HG02610 (cell line): ENCODE measurements around the gene CAMK2N1.
"Not testable (repeated sequence)": the region's sequence is repeated elsewhere in the genome, so short reads cannot be mapped to it uniquely, and the experiment has no call there.

Experiments used
- ATAC-seq: cut with Tn5 transposase; IDR thresholded peaks from one replicate; pipeline ENCODE4 v1.9.1; 2021; ENCODE audit warnings: mild to moderate bottlenecking, moderate library complexity; ENCODE audit not compliant: unreplicated experiment

Gene CAMK2N1

DNA sequence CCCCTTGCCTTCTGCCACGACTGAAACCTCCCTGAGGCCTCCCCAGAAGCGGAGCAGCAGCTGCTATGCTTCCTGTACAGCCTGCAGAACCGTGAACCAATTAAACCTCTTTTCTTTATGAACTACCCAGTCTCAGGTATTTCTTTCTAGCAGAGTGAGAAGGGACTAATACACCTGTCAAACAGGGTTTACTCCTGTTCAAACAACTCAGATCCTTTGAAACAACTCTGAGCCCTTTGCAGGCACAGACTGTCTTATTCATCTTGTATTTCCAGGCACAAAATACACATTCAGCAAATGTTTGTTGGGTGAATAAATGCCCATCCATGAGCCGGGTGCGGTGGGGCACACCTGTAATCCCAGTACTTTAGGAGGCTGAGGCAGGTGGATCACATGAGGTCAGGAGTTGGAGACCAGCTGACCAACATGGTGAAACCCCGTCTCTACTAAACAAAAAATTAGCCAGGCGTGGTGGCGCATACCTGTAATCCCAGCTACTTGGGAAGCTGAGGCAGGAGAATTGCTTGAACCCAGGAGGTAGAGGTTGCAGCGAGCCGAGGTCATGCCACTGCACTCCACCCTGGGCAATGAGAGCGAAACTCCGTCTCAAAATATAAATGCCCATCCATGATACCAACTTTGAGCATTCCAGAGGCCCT, 10.8 kb upstream of the CAMK2N1 start:
- not testable (repeated sequence) for ATAC-seq

GRCh38 chr1:20496241-20496661, 10.2 kb upstream of the CAMK2N1 start:
- no peak for ATAC-seq

DNA sequence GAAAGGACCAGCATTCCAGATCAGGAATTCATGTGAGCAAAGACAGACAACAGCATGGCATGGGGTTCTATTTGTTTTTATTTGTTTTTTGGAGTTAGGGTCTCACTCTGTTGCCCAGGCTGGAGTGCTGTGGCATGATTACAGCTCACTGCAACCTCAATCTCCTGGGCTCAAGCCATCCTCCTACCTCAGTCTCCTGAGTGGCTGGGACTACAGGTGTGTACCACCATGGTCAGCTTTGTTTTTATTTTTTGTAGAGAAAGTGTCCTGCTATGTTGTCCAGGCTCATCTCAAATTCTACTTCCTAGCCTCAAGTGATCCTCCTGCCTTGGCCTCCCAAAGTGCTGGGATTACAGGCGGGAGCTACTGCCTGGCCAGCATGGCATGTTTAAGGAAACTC, 9.7 kb upstream of the CAMK2N1 start:
- no peak for ATAC-seq

GRCh38 chr1:20494609-20495311, 8.8 kb upstream of the CAMK2N1 start:
- ATAC-seq = no peak

DNA sequence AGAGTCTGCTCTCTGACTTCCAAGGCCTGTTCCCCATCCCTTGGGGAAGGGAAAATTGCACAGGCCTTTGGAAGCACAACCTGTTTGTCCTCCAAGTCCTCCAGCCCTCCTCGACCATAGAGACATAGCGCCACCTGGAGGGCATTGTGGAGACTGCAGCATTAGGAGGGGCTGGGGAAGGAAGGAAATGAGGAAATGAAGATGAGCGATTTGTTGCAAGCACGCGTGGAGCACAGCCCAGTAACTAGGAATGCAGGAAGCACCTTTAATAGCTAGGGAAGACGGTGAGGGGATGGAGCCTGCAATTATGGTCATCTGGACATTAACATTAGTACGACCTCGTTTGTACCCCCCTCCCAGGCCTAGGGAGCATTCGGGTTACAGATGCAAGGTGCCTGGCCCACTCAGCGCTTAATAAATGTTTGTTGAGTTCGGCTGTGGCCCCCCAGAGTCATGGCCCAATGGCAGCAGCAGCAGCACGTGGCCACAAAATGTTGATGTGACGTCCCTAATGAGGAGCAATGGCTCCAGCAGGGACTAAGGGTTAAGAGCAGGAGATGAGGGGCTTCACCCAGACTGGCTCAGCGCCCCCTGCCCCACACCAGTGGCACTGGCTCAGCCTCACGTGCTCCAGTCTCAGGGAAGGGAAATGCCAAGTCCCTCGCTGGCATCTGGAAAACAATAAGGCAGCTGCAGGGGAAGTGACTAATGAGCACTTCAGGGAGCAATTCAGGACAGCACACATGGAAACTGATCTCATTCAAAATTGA, 8.0 kb upstream of the CAMK2N1 start:
- no peak for ATAC-seq

- no peak for ATAC-seq
These were observed 7.3 kb upstream of the CAMK2N1 start for GRCh38 chr1:20493309-20493708.

DNA sequence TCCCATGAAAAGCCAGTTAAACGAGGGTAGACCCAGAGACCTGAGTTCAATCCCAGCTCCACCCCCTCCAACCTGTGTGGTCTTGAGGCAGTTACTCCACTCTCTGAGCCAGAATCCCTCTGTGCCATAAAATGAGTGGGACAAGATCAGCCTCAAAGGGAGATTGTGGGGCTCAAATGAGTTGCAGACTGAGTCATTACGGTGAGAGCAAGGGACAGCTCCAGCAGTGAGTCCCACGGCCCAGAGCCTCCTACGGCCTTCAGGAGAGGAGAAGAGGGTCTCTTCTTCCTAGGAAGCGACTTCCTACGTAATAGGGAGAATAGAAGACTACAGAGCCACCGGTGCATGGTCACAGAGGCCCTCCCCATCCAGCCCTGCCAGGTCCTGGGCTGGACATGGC, 6.7 kb upstream of the CAMK2N1 start:
- ATAC-seq = no peak

DNA sequence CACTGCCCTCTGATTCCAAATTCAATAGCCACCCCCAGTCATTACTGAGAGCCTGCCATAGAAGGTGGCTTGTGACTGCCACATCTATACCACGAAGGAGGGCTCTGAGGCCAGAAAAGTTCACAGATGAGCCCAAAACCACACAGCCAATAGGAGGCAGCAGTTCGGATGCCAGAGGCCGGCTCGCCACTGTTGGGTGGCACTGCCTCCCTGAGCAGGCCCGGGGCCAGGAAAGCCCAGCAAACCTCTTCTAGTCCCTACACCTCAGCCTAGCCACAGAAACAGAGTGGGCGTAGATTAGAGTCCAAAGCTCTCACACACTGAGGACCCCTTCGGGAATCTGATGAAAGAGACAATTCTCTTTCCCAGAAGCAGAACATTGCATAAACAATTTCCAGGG, 5.9 kb upstream of the CAMK2N1 start:
- no peak for ATAC-seq

GRCh38 chr1:20491178-20491577, 5.2 kb upstream of the CAMK2N1 start:
- ATAC-seq = no peak

DNA sequence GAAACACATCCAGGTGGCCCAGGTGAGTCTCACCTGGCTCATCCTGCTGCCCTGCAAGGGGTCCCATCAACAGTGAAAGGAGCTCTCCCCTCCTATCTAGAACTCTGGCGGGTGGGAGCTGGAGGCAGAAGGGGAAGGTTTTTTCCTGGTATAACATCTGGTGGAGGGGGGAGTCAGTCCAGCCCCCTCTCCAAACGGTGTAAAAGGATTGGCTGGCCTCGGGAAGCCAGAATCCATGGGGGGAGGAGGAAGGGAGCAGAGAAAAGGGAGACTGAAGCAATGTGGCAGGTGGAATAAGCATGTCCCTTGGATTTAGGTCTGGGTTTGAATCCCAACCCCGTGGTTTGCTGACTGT, 1.2 kb upstream of the CAMK2N1 start:
- ATAC-seq = no peak

DNA sequence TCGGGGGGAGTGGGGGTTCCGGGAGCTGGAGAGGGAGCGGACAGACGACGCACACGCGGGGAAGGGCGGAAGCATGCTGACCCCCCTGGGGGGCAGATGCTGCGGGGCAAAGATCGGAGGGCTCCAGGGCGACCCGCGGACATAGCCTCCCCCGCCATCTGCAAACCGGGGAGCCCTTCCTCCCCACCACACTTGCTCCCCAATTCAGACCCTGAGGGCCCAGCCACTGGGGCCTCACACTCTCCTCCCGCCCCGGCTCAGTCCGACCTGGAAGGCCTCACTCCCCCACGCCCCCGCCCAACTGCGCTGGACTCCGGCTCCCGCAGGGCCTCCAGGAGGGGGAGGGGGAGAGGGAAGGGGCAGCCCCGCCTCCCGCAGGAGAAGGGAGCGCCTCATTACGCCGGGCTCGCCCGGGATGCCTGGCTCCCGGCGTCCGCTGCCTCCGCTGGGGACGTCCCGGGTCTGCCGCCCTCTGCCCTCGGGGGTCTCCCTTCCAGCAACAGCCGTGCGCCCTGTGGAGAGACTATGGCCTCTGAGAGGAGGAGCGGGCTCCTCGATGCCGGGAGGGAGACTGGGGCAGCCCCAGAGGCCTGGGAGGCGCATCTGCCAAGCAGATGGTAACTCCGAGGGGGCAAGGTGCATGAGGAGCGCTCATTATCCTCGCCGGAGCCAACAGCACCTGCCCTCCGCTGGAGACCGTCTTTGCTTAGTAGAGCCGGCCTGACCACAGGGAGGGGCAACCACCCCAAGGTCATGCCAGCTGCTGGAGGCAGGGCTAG, 636 bp upstream of the CAMK2N1 start:
- ATAC-seq = no peak

GRCh38 chr1:20484519-20485462, 1.2 kb downstream of the CAMK2N1 start:
- no peak for ATAC-seq

GRCh38 chr1:20483833-20484518, 2.0 kb downstream of the CAMK2N1 start:
- ATAC-seq = no peak

DNA sequence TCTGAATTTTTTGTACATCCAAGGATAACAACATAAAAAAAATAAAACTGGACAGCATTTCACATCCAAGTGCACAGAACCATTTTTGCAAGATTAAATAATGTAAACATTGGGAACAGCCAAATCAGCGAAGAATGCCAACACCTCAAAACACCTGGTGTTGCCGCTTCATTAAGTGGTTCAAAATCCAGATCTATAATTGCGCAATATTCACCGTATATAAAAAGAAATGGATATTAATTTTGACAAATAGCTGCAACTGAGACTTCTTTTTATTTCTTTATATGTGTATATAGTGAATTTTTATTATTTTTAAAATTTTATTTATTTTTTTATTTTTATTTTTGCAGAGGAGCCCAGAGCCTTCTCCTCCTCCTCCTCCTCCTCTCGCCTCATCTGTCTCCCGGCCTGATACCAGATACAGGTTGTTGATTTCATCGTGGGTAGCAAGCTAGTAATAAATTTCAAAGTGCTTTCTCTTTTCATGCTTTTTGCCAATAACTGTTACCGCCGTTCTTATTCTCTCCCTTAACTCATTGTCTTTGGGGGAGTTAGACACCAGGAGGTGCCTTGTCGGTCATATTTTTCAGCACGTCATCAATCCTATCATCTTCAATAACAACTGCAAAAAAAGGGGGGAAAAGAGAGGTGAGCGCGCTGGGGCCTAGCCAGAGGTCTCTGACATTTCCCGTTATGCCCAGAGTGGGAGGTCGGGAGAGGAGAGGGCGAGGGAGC, 2.7 kb downstream of the CAMK2N1 start:
- no peak for ATAC-seq

GRCh38 chr1:20481643-20482498, 4.1 kb downstream of the CAMK2N1 start:
- ATAC-seq = no peak

DNA sequence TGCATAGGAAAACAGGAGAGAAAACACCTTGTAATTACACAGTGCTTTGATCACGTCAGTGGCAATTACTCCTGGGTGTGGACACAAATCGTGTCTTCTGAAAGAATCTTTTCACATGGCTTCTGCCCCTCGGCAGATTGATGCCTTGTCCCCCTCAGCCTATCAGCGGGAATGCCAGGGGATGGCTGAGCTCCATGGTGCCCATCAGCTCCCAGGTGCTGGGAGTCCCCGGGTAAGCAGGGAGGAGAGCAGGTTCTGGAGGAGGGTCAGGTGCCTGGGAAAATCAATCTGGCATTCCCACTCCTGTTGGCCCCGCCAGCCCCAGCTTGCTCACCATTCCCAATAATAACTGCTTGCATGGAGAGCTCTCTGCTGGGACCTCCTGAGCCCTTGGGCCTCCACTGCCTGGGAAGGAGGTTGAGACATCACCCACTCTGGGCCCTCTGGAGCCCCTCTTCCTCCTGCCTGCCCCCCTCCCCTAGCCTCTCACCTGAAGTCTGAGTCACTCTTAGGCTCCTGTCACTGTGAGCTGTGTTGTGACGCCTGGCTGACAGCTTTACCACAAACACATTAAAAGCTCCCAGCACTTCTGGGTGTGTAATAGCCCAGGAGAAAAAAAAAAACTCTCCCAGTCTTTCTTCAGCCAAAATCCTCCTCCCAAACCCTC, 4.9 kb downstream of the CAMK2N1 start:
- no peak for ATAC-seq

GRCh38 chr1:20480243-20480944, 5.6 kb downstream of the CAMK2N1 start:
- no peak for ATAC-seq
